HG03135 (cell line): ENCODE measurements around the gene KRT78.

Experiments
- ATAC-seq: cut with Tn5 transposase; IDR thresholded peaks from one replicate; pipeline ENCODE4 v1.9.1; 2021; ENCODE audit warnings: mild to moderate bottlenecking, moderate library complexity; ENCODE audit not compliant: unreplicated experiment

Gene KRT78

GRCh38 chr12:52839436-52840105, 9.2 kb downstream of the KRT78 start:
- no peak for ATAC-seq

GRCh38 chr12:52838609-52839435, 10.0 kb downstream of the KRT78 start:
- ATAC-seq = no peak

- no peak for ATAC-seq
Measured at GRCh38 chr12:52837781-52838608, 10.8 kb downstream of the KRT78 start.

- no peak for ATAC-seq
Measured at GRCh38 chr12:52837413-52837741, 11.4 kb downstream of the KRT78 start.

GRCh38 chr12:52836491-52837412, 12.0 kb downstream of the KRT78 start:
- ATAC-seq = no peak

GRCh38 chr12:52836042-52836466, 12.7 kb downstream of the KRT78 start:
- no peak for ATAC-seq

- no peak for ATAC-seq
Measured at GRCh38 chr12:52835271-52836041, 13.3 kb downstream of the KRT78 start.

- no peak for ATAC-seq
Measured at GRCh38 chr12:52834727-52835001, 14.1 kb downstream of the KRT78 start.

GRCh38 chr12:52833922-52834726, 14.7 kb downstream of the KRT78 start, which contains the start of gene KRT79:
KRT79 (minus strand) TSS chr12:52834311; CDS start chr12:52834260, 51 bp downstream.
- ATAC-seq = no peak

- no peak for ATAC-seq
Measured at GRCh38 chr12:52832985-52833905, 15.5 kb downstream of the KRT78 start.

- ATAC-seq = no peak
Measured at GRCh38 chr12:52832451-52832850, 16.3 kb downstream of the KRT78 start.

GRCh38 chr12:52831251-52831650, 17.5 kb downstream of the KRT78 start:
- no peak for ATAC-seq

- no peak for ATAC-seq
Measured at GRCh38 chr12:52829986-52830770, 18.6 kb downstream of the KRT78 start.

- no peak for ATAC-seq
Measured at GRCh38 chr12:52828591-52829021, 20.2 kb downstream of the KRT78 start.

- no peak for ATAC-seq
Measured at GRCh38 chr12:52828156-52828555, 20.6 kb downstream of the KRT78 start.

- ATAC-seq = no peak
Measured at GRCh38 chr12:52827499-52828090, 21.2 kb downstream of the KRT78 start.
